Erythroblast (primary cell): Measurements from ENCODE around the gene ZBTB20.

ENCODE experiments used
- DNase-seq, 2 experiments: peaks; one replicate each; lab custom pipeline; 2025; lab: John Stamatoyannopoulos, UW
- GATA1 ChIP-seq: IDR thresholded peaks from 2 replicates; pipeline ENCODE4 v1.6.1; 2011; ENCODE audit warnings: low read depth, mild to moderate bottlenecking, control low read depth, low read length, moderate library complexity
- POLR2A ChIP-seq: IDR thresholded peaks from 2 replicates; pipeline ENCODE4 v1.6.1; 2011; ENCODE audit warnings: mild to moderate bottlenecking, low read length

ZBTB20 gene

DNA sequence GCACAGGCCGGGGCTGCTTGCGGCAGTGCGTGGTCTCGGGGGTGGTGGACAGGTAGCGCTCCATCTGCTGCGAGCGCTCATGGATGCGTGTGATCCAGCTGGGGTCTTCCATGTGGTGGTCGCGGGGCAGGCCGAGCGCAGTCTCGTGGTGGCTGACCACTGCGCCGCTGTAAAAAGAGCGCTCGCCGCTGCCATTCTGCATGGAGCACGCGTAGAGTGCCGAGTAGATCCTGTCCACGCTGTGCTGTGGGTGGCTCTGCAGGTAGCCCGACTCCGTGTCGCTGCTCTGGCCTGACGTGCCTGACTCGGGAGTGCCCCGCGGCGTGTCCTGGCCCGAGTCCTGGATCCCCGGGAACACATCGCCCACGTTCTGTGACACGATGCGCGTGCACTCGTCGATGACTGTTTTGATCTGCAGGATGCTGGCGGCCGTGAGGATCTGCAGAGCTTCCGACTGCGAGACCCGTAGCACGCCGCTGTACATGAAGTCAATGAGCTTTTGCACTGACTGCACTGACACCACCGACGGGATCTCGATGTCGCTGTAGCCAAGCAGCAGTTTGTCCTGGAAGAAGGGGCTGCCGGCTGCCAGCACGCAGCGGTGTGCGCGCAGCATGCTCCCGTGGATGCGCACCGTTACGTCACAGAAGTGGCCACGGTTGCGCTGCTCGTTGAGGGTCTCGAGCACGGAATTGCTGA, 795.8 kb downstream of the ZBTB20 start:
- TF ChIP-seq GATA1 (no peak), POLR2A (no peak)

DNA sequence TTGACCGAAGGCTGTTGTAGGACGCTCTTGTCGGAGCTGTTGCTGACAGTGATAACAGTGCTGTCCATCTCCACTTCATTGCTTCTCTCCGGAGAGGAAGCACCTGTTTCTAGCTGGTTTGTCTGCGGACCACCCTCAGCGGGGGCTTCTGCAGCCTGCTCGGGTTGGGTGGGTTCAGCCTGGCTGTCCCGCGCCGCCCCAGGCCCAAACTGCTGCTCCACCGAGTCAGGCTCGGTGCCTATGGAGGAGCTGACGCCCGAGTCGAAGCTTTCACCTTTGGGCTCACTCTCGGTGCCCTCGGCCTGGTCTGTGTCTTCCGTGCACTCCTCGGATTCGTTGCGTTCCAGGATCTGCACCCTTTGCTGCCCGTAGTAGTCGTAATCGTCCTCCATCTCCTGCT, 796.4 kb downstream of the ZBTB20 start:
- TF ChIP-seq GATA1 (no peak), POLR2A (no peak)
- DNase-seq = no peak

More for the DNA sequence above, 795.8 kb downstream of the ZBTB20 start:
- no peak for DNase-seq

DNA sequence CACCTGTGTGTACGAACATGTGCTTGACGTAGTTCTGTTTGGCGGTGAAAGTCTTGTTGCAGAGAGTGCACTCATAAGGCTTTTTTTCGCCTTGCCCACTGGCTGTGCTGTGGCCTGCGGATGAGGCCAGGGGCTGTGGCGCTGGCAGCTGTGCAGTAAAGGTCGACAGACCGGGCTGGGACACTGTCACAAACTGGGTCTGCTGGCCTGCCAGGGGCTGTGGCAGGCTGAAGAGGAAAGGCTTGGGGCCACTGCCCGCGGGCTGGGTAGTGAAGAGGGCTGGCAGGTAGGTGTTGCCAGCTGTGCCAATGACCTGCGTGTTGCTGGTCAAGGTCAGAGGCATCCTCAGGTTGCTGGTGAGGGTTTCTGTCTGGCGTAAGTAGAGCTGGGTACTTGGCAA, 796.8 kb downstream of the ZBTB20 start:
- TF ChIP-seq POLR2A = no peak
- TF ChIP-seq GATA1 = no peak
- no peak for DNase-seq

DNA sequence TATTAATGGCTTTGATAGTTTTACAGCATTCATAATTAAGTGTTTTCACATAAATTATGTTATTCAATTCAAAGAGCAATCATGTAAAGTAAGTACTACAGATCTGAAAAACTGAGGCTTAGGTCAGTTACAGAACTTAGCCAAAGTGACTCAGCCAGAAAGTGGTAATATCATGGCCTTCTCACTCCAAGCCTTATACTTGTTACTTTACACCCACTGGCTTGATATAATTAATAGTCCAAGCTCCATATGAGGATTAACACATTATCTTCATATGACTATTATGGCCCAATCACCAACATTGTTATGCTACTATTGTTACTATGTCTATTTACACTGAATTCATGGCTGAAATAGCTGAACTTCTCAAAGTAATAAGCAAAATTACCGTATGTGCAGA, 802.6 kb downstream of the ZBTB20 start:
- DNase-seq = no peak
- no peak for TF ChIP-seq GATA1
- no peak for TF ChIP-seq POLR2A

DNA sequence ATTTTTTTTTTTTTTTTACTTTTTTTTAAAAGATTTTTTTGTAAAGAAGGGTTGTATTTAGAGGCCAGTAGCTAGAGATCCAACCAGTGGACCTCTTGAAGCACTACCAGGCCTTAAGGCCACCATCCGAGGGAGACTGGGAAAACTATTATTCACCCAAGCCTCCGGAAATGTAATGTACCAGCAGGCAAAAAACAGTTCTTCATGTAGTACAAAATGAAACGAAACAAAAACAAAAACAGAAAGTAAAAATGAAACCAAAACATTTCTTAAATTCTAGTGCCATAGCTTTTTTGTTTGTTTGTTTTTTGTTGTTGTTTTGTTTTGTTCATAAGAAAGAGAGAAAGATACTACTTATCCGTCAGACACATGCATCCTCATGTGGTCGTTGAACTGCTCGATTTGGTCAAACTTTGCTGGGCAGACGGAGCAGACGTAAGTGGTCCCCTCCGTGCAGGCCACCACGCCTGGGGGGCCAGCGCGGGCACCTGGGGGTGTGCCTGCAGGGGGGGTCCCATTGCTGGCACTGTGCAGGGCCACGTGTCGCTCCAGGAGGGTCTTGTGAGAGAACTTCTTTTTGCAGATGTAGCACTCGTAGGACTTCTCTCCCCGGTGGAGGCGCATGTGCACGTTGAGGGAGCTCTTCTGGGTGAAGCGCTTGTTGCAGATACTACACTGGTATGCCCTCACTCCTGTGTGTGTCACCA, 808.3 kb downstream of the ZBTB20 start:
- DNase-seq = no peak
- TF ChIP-seq GATA1 (no peak), POLR2A (no peak)

DNA sequence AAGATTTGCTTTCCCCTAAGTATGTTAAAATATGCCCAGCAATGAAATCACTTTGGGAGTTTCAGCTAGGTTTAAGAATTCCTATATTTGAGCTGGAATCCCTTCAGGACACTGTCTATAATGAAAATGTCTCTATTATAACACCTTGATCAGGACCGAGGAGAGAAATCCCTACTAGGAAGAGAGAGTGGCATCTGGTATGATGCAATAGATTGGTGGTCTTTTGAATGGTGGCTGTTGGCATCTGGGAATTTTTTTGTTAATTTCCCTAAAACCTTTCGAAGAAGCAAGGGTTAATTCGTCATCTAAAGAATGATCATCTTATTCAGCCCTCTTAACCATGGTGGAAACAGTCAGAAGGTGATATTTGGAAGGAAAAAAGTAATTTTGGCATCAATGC, 810.2 kb downstream of the ZBTB20 start:
- no peak for TF ChIP-seq POLR2A
- no peak for TF ChIP-seq GATA1
- no peak for DNase-seq

DNA sequence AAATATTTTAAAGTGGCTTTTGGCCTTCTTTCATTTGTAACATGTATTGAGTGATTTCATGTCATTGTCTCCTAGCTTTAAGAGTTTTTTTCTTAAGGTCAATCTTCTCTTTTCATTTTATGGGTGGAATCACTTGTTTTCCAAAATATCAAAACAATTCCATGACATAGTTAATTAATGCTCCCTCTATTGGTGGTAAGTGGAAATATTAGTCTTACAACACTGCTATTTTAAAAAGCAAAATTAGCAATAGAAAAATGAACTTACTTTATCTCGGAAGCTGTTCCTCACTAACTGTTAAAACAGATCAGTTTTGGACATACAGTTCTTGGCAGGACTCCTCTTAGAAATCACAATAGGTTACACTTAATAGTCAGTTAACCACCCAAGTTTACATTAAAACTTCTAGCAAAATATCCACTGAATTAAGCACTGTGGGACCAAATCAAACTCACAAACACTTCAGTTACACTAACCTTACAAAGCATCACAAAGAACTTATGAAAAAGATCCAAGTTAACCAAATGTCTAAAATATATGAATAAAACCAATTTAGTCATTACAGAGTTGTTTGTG, 810.9 kb downstream of the ZBTB20 start:
- DNase-seq = peak in 1 of 2 experiments; percentile 1
- TF ChIP-seq POLR2A (no peak), GATA1 (no peak)

DNA sequence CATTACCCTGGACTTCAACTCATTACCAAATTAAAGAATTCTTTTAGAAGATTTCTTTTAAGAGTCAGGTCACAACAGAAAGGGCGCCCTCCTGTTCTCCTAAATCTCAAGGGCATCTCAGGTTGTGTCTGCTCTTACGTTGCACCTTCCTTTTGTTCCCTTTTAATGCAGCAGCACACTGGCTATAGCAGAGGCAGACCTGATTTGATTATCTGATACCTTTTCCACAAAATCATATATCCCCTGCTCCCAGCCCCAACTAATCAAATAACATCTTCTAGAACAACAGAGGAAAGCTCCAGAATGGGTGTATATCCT, 813.2 kb downstream of the ZBTB20 start:
- no peak for DNase-seq
- TF ChIP-seq POLR2A (no peak), GATA1 (no peak)

DNA sequence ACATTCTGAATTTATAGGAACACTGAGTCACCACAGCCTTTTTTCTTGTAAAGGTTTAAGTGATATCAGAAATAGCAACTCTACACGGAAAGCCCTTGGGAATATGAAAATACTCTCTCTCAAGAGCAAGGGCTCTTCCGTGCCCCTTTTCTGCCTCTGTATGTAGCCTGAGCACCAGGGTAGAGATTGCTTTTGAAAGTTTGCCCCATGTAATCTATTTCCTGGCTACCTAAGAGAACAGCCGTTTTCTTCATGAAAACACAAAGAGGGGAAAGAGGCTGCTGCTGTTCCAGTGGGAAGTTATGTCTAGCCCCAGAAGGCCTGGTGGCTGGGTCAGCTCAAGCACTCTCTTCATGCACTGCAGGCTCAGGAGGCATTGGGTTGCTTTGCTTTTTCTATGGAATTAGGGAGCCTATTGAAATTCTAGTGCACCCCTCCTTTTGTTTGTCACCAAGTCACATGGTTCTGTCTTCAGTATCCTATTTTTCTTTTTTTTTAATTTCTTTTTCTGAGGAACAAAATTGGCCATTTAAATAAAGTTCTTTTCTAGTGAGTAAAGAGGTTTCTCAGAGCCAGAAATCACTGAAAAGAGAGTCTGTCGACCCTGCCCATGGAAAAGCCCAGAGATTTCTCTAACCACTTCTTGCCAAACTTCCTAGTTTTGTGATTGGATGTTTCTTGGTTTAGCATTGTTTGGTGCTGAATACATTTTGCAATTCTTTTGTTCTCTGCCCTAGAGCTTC, 813.7 kb downstream of the ZBTB20 start:
- TF ChIP-seq GATA1 (no peak), POLR2A (no peak)
- no peak for DNase-seq

DNA sequence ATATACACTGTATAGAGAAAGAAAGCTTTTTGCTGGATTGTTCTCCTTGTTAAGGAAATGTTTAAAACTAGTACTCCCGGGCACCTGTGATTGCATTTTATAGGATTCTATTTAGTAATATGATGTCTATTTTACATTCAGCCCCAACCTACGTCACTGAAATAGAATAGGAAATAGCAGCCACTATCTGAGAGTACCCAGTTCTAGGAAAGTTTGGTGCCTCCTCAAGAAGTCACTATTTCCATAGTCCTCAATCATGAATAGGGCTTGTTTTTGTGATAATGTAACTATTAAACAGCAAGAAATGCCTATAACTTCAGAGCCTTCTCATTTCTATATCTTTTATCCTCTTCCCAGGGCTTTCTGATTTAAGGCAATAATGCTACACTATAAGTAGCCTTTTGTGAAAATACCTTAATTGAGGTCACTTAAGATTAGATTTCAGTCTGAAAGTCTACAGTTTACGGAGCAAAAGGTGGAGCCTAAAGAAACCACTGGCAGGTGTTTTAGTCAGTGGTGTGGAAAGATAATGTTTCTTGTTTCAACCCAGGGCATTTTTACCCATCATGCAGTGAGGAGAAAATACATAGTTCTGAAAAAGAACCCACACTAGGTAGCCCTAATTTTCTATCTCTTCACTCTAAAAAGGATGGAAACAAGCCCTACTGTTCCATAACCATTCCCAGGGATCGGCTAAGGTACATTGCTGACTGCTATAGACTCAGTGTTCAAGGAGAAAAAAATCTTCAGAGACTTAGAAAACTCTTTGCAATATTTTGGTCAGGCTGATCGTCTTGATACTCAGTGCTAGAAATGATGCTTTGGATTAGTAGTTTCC, 814.5 kb downstream of the ZBTB20 start:
- DNase-seq = no peak
- no peak for TF ChIP-seq POLR2A
- TF ChIP-seq GATA1 = no peak

DNA sequence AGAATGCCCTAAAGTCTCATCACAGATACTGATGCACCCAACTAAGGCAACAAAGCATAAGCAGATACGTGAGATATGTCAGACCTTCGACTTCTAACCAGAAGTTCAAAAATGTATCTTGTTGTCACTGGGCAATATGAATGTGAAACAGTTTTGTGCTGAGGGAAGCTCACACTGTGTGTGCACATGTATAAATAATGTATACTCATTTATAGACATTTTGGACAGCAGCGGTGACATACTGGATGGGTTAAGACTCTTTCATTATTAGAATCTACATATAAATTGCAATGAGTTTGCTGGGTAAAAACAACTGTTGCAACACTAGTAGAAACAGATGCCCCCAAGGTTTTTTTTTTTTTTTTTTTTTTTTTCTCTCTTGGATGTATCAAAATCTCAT, 815.4 kb downstream of the ZBTB20 start:
- TF ChIP-seq POLR2A (no peak), GATA1 (no peak)
- no peak for DNase-seq

DNA sequence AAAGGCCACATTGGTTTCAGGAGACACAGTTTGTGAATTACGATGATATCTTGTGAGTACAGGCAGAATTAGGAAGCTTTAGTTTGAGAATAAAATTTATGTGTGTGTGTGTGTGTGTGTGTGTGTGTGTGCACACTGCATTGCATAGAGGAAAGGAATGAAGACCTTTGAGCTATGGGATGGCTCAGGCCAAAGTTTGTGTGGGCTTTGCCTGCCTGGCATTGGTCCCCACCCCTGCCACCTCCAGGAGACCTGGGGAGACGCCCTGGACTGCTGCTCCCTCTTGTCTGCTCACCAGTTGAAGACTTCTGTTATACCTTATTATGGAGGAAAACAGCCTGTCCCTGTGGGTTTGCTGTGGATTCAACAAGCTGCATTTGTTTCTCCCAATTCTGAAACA, 816.1 kb downstream of the ZBTB20 start:
- DNase-seq = no peak
- no peak for TF ChIP-seq GATA1
- TF ChIP-seq POLR2A = no peak

DNA sequence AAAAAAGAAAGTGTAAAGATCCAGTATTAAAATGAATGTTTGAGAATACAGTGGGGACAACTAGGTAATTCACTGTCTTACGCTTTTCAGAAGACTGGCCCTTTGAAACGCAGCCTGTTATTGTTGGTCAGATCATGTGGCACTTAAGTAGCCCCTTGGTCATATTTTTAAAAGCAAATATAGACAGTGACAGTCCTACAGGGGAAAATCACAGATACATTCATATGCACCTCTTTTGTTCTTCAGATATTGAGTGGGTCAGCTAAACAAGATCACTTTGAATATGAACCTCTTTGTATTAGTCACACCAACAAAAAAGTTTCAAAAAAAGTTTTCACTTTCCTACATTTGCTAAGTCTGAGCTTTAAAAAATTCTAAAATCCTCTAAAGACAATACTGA, 817.3 kb downstream of the ZBTB20 start:
- DNase-seq = no peak
- no peak for TF ChIP-seq GATA1

DNA sequence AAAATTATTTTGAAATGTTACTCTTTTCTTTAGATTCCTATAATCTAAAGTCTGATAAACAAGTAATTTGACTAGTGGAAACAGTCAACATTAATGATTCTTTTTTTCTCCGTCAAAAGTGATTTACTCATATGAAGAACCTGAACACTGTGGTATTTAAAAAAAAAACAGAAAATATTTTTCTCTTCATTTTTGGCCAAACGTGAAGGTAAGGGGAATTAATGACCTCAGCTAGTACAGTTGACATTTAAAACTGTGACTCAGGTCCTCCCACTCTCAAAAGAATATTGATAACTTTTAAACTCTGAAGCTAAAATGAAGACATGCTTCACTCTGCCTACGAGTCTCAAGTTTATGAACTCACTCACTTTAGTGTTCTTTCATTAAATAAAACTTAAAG, 818.7 kb downstream of the ZBTB20 start:
- no peak for TF ChIP-seq POLR2A
- DNase-seq = no peak

DNA sequence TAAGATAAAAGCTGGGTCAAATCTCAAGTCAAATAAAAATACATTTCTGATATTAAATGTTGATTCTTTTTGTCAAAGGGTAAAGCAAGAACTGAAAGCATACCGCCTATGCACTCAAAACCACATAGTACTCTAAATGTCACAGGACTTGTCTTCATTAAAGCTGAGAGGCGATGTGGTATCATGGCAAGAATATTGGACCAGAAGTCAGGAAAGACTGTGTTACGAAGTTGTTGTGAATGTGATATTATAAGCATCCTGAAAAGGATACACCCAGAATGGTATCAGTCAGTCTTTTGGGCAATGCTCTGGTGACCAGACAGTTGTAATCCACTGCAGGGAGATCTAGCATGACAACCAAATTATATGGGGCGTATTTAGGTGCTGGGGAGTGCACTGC, 819.4 kb downstream of the ZBTB20 start:
- TF ChIP-seq POLR2A (no peak), GATA1 (no peak)
- DNase-seq = no peak
